Activated B cell treated with CpG ODN at 0.5 μM for 24 hours (primary cell): ENCODE results near the gene ACSM4. TPM values are rescaled to one million over a fixed set of nuclear protein-coding genes. Genes with fewer than 3 reads are reported as not detected.

Source experiments
- ATAC-seq: fragments of 200-7000 bp; cut with Tn5 transposase; one replicate; pipeline ENCODE4 v1.10.0; 2021; ENCODE audit warnings: low read depth, mild to moderate bottlenecking, moderate library complexity
- CTCF ChIA-PET: fragments of 350-600 bp; sonication (Branson Sonifier 250); formaldehyde crosslinking; loops from one replicate; lab custom pipeline; 2021; ENCODE audit warnings: antibody characterized with exemption; lab: Charles Lee
- POLR2A ChIA-PET: fragments of 350-600 bp; sonication (Branson Sonifier 250); formaldehyde crosslinking; loops from one replicate; lab custom pipeline; 2021; ENCODE audit warnings: antibody characterized with exemption; lab: Charles Lee
- DNase-seq: peaks from one replicate; pipeline ENCODE4 v3.0.0; 2022
- H3K27ac Mint-ChIP-seq: one replicate; pipeline ENCODE4 v1.8.0; 2020; ENCODE audit warnings: mixed read lengths
- H3K27me3 Mint-ChIP-seq: one replicate; pipeline ENCODE4 v1.8.0; 2021; ENCODE audit warnings: mixed read lengths
- H3K36me3 Mint-ChIP-seq: one replicate; pipeline ENCODE4 v1.8.0; 2021; ENCODE audit warnings: low read depth, mixed read lengths
- H3K4me1 Mint-ChIP-seq: one replicate; pipeline ENCODE4 v1.8.0; 2021; ENCODE audit warnings: mixed read lengths
- H3K4me3 Mint-ChIP-seq: one replicate; pipeline ENCODE4 v1.8.0; 2020; ENCODE audit warnings: mild to moderate bottlenecking, mixed read lengths
- H3K9me3 Mint-ChIP-seq: one replicate; pipeline ENCODE4 v1.8.0; 2020; ENCODE audit warnings: mixed read lengths
- intact Hi-C: fragments of 100-400 bp; cut with micrococcal nuclease; formaldehyde crosslinking; loops from one replicate; pipeline ENCODE4 v1.15.1; 2024
- total RNA-seq: library from RNA; stranded (reverse); gene quantifications from 2 replicates; pipeline ENCODE4 v1.2.3, GENCODE V29; 2022
- TF ChIP-seq, protein P1 (sequence below): fragments of 200-600 bp; IDR thresholded peaks from one replicate; pipeline ENCODE4 v1.8.0; 2022; ENCODE audit warnings: antibody characterized with exemption, mild to moderate bottlenecking

The ACSM4 gene
- total RNA-seq, 1 donor from 2014 or later, result not detected

DNA sequence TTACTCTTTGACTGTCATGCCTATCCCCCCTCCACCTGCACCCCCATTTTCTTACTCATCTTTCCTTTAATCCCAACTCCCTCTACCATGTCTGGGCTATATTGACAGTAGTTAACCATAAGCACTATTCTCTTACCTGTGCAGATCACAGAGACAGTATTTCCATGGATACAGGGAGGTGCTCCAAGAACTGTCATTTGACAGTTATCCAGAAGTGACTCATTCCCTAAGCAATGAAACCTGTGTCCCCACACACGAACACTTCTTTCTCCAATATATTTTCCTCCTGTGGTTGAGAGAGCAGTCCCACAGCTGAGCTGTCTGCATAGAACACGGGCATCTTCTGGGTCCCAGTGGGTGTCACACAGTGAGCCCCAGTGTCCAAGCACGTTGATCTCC lies 71.3 kb downstream of the ACSM4 start:
- ATAC-seq (no peak), DNase-seq (no peak)
- POLR2A ChIA-PET, result no interaction called here
- Mint-ChIP-seq H3K36me3 (no peaks in the 10 kb centered on the region), H3K27ac (no peak overlapping the region), H3K4me1 (no peaks in the 10 kb centered on the region), H3K4me3 (no peak overlapping the region), H3K27me3 (peaks cover 16% of the 10 kb centered on the region), H3K9me3 (peaks cover 5% of the 10 kb centered on the region)
- CTCF ChIA-PET, result no interaction called here
- TF ChIP-seq, protein P1, sequence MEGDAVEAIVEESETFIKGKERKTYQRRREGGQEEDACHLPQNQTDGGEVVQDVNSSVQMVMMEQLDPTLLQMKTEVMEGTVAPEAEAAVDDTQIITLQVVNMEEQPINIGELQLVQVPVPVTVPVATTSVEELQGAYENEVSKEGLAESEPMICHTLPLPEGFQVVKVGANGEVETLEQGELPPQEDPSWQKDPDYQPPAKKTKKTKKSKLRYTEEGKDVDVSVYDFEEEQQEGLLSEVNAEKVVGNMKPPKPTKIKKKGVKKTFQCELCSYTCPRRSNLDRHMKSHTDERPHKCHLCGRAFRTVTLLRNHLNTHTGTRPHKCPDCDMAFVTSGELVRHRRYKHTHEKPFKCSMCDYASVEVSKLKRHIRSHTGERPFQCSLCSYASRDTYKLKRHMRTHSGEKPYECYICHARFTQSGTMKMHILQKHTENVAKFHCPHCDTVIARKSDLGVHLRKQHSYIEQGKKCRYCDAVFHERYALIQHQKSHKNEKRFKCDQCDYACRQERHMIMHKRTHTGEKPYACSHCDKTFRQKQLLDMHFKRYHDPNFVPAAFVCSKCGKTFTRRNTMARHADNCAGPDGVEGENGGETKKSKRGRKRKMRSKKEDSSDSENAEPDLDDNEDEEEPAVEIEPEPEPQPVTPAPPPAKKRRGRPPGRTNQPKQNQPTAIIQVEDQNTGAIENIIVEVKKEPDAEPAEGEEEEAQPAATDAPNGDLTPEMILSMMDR, result no peak
- intact Hi-C loops, result no loop called here

DNA sequence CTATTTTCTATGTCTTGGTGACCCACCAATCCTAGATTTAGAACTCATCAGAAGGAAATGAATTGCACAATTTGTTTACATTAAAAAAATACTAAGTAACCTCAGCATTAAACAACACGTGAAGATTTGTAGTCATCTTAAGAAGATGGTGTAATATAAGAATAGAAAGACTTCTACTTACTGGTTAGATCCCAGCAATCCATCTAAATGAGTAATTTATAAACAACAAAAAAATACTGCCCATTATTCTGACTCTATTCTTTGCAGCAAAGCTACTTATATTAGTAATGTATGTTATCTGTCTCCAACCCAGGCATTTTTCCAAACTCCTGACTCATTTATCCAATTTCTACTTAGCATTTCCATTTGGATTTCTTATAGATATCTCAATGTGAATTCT lies 72.3 kb downstream of the ACSM4 start:
- POLR2A ChIA-PET, result no interaction called here
- Mint-ChIP-seq H3K27ac (no peak overlapping the region), H3K4me3 (no peak overlapping the region), H3K9me3 (no peaks in the 10 kb centered on the region), H3K4me1 (no peaks in the 10 kb centered on the region), H3K36me3 (no peaks in the 10 kb centered on the region), H3K27me3 (peaks cover 16% of the 10 kb centered on the region)
- ATAC-seq (no peak), DNase-seq (no peak)
- TF ChIP-seq, protein P1, result no peak
- intact Hi-C loops, result no loop called here
- CTCF ChIA-PET, result no interaction called here

Other genes with a start within 250 kb of the ACSM4 start
- 0.71 and 1.6 TPM in 2 replicates for gene C1S, start 243.4 kb upstream of the ACSM4 start, total RNA-seq
- 0.54 and 0.78 TPM in 2 replicates for gene C1R, start 211.6 kb upstream of the ACSM4 start, total RNA-seq
- gene C1RL, start 194.9 kb upstream of the ACSM4 start, total RNA-seq, result 13.5 and 19.2 TPM in 2 replicates
- 0.44 TPM in 1 of 2 replicates, not detected in the other for gene RBP5, start 175.2 kb upstream of the ACSM4 start, total RNA-seq
- gene CLSTN3, start 173.7 kb upstream of the ACSM4 start, total RNA-seq, result 14.1 and 14.8 TPM in 2 replicates
- gene PEX5, start 114.4 kb upstream of the ACSM4 start, total RNA-seq, result 24.9 and 26.8 TPM in 2 replicates
- gene CD163L1, start 140.1 kb downstream of the ACSM4 start, total RNA-seq, result 0.58 and 0.88 TPM in 2 replicates
- gene CD163, start 199.7 kb downstream of the ACSM4 start, total RNA-seq, result 0.07 and 0.80 TPM in 2 replicates